ENCODE data around the gene SMIM24. TPM values are rescaled to one million over a fixed set of nuclear protein-coding genes. Genes with fewer than 3 reads are reported as not detected.

SMIM24 gene
- total and polyA plus RNA-seq, 4 donors, result 0.10 to 0.22 (median 0.15) TPM; not detected in 1

DNA sequence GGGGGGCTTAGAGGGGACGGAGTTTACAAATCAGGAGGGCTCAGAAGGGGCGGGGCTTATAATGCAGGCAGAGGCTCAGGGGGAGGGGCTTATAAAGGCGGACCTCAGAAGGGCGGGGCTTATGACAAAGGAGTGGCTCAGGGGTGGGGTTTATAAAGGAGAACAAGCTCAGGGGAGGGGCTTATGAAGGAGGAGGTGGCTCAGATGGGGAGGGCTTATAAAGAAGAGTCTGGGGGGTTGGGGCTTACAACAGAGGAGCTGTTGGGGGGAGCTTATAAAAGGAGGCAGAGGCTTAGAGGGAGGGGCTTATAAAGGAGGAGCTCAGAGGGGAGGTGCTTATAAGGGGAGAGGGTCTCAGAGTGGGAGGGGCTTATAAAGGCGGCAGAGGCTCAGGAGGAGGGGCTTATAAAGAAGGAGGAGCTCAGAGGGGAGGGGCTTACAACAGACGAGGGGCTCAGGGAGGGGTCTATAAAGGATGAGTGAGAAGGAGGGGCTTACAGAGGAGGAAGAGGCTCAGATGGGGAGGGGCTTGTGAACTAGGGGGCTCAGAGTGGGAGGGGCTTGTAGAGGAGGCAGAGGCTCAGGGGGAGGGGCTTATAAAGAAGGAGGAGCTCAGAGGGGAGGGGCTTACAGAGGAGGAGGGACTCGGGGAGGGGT is 1.0 kb downstream of the SMIM24 start:
- TF ChIP-seq CTCF (IDR thresholded peaks at IDR 0.05; ENCODE audit: control extremely low read depth, extremely low read depth), result no peak
- peaks cover 0 to 17% (median 13%) of the 10 kb centered on the region in 3 donors for H3K27me3 ChIP-seq (ENCODE audit: control insufficient read depth in 3 of 3, insufficient read depth in 3 of 3, low read length in 2 of 3)
- H3K9me3 ChIP-seq (ENCODE audit: control insufficient read depth in 4 of 4, insufficient read depth in 3 of 4, low read length in 3 of 4), result no peaks in the 10 kb centered on the region
- H3K4me3 ChIP-seq, result no peak overlapping the region
- ATAC-seq (ENCODE audit: insufficient read depth, low FRiP score) (no peak), DNase-seq (no peak)
- H3K4me1 ChIP-seq (ENCODE audit: control insufficient read depth in 5 of 5, insufficient read depth in 5 of 5, low read length in 5 of 5), result peaks cover 0 to 3% (median 0%) of the 10 kb centered on the region in 5 donors
- H3K27ac ChIP-seq (ENCODE audit: low read depth in 1 of 2, low read length in 1 of 2), result no peak overlapping the region
- H3K9ac ChIP-seq (ENCODE audit: insufficient read depth in 1 of 2, low read length in 2 of 2), result no peak overlapping the region
- no peaks in the 10 kb centered on the region for H3K36me3 ChIP-seq (ENCODE audit: control insufficient read depth in 4 of 4, insufficient read depth in 4 of 4, low read length in 4 of 4)
- WGBS, 2 donors, result 17 to 19% methylated on average over 7 of the region's 7 CpGs

DNA sequence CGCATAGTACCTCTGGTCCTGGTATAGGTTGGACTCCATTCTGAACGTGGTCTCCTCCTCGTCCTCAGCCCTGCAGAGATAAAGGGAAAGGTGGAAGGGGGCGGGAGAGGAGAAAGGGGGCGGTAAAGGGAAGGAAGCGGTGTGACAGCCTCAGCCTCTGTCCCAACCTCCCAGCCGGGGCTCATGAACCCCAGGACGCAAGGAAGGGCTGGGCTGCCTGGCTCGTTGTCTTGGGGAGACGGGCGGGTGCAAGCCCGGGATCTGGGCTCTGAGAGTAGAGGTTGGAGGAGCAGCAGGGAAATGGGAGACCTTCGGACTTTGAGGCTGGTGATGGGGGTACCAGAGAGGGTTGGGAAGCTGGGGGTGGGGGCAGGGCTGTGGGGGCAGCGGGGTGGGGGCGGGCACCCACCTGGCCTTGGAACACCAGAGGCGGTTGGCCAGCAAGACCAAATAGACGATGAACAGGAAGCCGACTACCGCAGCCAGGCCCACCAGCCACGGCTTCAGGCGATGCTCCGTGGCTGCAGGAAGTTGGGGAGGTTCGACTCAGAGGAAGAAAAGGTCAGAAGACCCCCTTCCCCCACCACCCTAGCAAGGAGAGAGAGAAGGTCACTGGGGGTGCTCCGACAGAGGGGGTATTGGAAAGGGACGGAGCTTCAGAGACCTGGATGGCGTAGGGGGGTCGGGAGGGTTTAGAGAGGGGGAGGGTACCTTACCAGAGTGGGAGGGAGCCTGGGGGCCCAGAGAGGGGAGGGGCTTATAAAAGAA is 1.7 kb downstream of the SMIM24 start:
- Histone ChIP-seq H3K4me1 (ENCODE audit: control insufficient read depth in 5 of 5, insufficient read depth in 5 of 5, low read length in 5 of 5) (peaks cover 0 to 3% (median 0%) of the 10 kb centered on the region in 5 donors), H3K27ac (ENCODE audit: low read depth in 1 of 2, low read length in 1 of 2) (no peak overlapping the region), H3K4me3 (no peak overlapping the region), H3K27me3 (ENCODE audit: control insufficient read depth in 3 of 3, insufficient read depth in 3 of 3, low read length in 2 of 3) (peaks cover 0 to 17% (median 13%) of the 10 kb centered on the region in 3 donors), H3K9me3 (ENCODE audit: control insufficient read depth in 4 of 4, insufficient read depth in 3 of 4, low read length in 3 of 4) (no peaks in the 10 kb centered on the region), H3K9ac (ENCODE audit: insufficient read depth in 1 of 2, low read length in 2 of 2) (no peak overlapping the region), H3K36me3 (ENCODE audit: control insufficient read depth in 4 of 4, insufficient read depth in 4 of 4, low read length in 4 of 4) (no peaks in the 10 kb centered on the region)
- DNase-seq (no peak), ATAC-seq (ENCODE audit: insufficient read depth, low FRiP score) (no peak)
- 7 to 15% methylated on average over 23 to 27 of the region's 27 CpGs for WGBS, 2 donors
- no peak for TF ChIP-seq CTCF (IDR thresholded peaks at IDR 0.05; ENCODE audit: control extremely low read depth, extremely low read depth)

DNA sequence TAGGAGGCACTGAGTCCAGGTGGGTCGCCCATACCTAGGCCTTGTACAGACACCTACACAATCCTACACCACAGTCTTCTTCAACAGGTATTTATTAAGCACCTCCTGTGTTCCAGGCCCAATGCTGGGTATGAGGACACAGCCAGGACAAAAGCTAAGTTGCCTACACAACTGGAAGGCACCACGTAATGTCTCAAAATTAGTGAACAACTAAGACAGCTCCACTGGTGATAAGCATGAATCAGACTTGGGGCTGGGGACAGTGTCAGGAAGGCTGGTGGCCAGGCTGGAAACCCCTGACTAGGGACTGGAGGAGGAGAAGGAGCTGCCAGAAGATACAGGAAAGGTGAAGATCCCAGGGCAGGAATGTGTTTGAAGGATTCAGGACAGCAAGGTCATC is 2.4 kb downstream of the SMIM24 start:
- DNase-seq, result no peak
- no peak for TF ChIP-seq CTCF (IDR thresholded peaks at IDR 0.05; ENCODE audit: control extremely low read depth, extremely low read depth)
- Histone ChIP-seq H3K9me3 (ENCODE audit: control insufficient read depth in 4 of 4, insufficient read depth in 3 of 4, low read length in 3 of 4) (no peaks in the 10 kb centered on the region), H3K4me1 (ENCODE audit: control insufficient read depth in 5 of 5, insufficient read depth in 5 of 5, low read length in 5 of 5) (peaks cover 0 to 3% (median 0%) of the 10 kb centered on the region in 5 donors), H3K27me3 (ENCODE audit: control insufficient read depth in 3 of 3, insufficient read depth in 3 of 3, low read length in 2 of 3) (peaks cover 0 to 17% (median 13%) of the 10 kb centered on the region in 3 donors), H3K27ac (ENCODE audit: low read depth in 1 of 2, low read length in 1 of 2) (no peak overlapping the region), H3K4me3 (no peak overlapping the region), H3K36me3 (ENCODE audit: control insufficient read depth in 4 of 4, insufficient read depth in 4 of 4, low read length in 4 of 4) (no peaks in the 10 kb centered on the region), H3K9ac (ENCODE audit: insufficient read depth in 1 of 2, low read length in 2 of 2) (no peak overlapping the region)
- no peak for ATAC-seq (ENCODE audit: insufficient read depth, low FRiP score)
- 65 to 92% methylated on average over 2 of the region's 2 CpGs for WGBS, 2 donors

All from lung (tissue), 12 donors.